ENCODE measurements around the gene SESTD1. TPM values are rescaled to one million over a fixed set of nuclear protein-coding genes. Genes with fewer than 3 reads are reported as not detected.
"Not testable (repeated sequence)": the region's sequence is repeated elsewhere in the genome, so short reads cannot be mapped to it uniquely, and the experiment has no call there.

Gene SESTD1
- total RNA-seq, 1 donor from 2014 or later, result 27.0 TPM

- DNase-seq (ENCODE audit: low read depth in 2 of 2), result peak in 1 of 2 donors; percentile 62
Measured at GRCh38 chr2:179268277-179268925, 3.8 kb upstream of the SESTD1 start.

- no peak for DNase-seq (ENCODE audit: low read depth in 2 of 2)
Measured at GRCh38 chr2:179266271-179266670, 1.6 kb upstream of the SESTD1 start.

- peak in 1 of 2 donors; percentile 48 for DNase-seq (ENCODE audit: low read depth in 2 of 2)
Measured at GRCh38 chr2:179265082-179265510, 464 bp upstream of the SESTD1 start.

GRCh38 chr2:179263446-179264367, 925 bp downstream of the SESTD1 start:
- peak in 1 of 2 donors; percentile 64 for DNase-seq (ENCODE audit: low read depth in 2 of 2)

GRCh38 chr2:179263015-179263414, 1.6 kb downstream of the SESTD1 start:
- peak; percentile 65 to 67 for DNase-seq (ENCODE audit: low read depth in 2 of 2)

GRCh38 chr2:179262077-179262660, 2.5 kb downstream of the SESTD1 start:
- DNase-seq (ENCODE audit: low read depth in 2 of 2), result no peak

GRCh38 chr2:179261151-179261825, 3.3 kb downstream of the SESTD1 start:
- no peak for DNase-seq (ENCODE audit: low read depth in 2 of 2)

GRCh38 chr2:179260224-179260623, 4.4 kb downstream of the SESTD1 start:
- no peak for DNase-seq (ENCODE audit: low read depth in 2 of 2)

GRCh38 chr2:179255129-179255528, 9.5 kb downstream of the SESTD1 start:
- no peak for DNase-seq (ENCODE audit: low read depth in 2 of 2)

- DNase-seq (ENCODE audit: low read depth in 2 of 2), result no peak
Measured at GRCh38 chr2:179253226-179253625, 11.4 kb downstream of the SESTD1 start.

GRCh38 chr2:179252423-179252822, 12.2 kb downstream of the SESTD1 start:
- no peak for DNase-seq (ENCODE audit: low read depth in 2 of 2)

- no peak for DNase-seq (ENCODE audit: low read depth in 2 of 2)
Measured at GRCh38 chr2:179251870-179252269, 12.8 kb downstream of the SESTD1 start.

- DNase-seq (ENCODE audit: low read depth in 2 of 2), result no peak
Measured at GRCh38 chr2:179250848-179251504, 13.7 kb downstream of the SESTD1 start.

GRCh38 chr2:179250095-179250494, 14.5 kb downstream of the SESTD1 start:
- DNase-seq (ENCODE audit: low read depth in 2 of 2), result no peak

GRCh38 chr2:179248024-179248348, 16.6 kb downstream of the SESTD1 start:
- no peak for DNase-seq (ENCODE audit: low read depth in 2 of 2)

GRCh38 chr2:179247318-179248023, 17.2 kb downstream of the SESTD1 start:
- DNase-seq (ENCODE audit: low read depth in 2 of 2), result no peak

GRCh38 chr2:179245843-179246242, 18.8 kb downstream of the SESTD1 start:
- DNase-seq (ENCODE audit: low read depth in 2 of 2), result not testable (repeated sequence)

GRCh38 chr2:179243046-179243445, 21.6 kb downstream of the SESTD1 start:
- DNase-seq (ENCODE audit: low read depth in 2 of 2), result no peak

GRCh38 chr2:179240481-179241451, 23.9 kb downstream of the SESTD1 start:
- DNase-seq (ENCODE audit: low read depth in 2 of 2), result no peak
